Inferior parietal cortex (tissue), 1 donor: ENCODE results near the gene AKAP14.
"Not testable (repeated sequence)": the region's sequence is repeated elsewhere in the genome, so short reads cannot be mapped to it uniquely, and the experiment has no call there.

Experiments used
- DNase-seq: peaks from one replicate; pipeline ENCODE4 v3.0.0-alpha.2; 2016; ENCODE audit errors: extremely low spot score

Gene AKAP14

DNA sequence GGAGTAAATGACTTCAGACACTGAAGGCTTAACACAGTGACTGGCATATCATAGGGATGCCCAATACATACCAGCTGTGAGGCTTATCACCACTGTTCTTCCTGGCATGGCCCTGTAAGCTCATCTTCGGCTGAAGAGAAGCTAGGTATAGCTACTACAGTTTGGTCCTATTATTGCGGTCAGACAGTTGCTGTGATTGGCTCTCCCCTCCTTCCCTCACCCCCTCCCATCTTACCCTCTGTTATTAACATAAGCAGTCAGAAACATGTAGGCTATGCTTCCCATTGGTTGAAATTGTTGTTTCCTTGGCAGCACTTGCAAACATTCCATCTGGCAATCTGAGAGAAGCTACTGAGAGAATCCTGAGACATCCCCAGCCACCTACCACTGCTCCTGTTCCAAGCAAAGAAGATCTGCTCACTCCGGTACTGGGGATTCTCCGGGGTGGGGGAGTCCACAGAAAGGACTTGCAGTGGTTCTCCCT is at the start of gene AKAP14:
Gene AKAP14, plus strand, starts transcription at position 51 of the 484 bp plus-strand sequence. CDS start 7,331 bp downstream, outside the sequence.
- DNase-seq = no peak

DNA sequence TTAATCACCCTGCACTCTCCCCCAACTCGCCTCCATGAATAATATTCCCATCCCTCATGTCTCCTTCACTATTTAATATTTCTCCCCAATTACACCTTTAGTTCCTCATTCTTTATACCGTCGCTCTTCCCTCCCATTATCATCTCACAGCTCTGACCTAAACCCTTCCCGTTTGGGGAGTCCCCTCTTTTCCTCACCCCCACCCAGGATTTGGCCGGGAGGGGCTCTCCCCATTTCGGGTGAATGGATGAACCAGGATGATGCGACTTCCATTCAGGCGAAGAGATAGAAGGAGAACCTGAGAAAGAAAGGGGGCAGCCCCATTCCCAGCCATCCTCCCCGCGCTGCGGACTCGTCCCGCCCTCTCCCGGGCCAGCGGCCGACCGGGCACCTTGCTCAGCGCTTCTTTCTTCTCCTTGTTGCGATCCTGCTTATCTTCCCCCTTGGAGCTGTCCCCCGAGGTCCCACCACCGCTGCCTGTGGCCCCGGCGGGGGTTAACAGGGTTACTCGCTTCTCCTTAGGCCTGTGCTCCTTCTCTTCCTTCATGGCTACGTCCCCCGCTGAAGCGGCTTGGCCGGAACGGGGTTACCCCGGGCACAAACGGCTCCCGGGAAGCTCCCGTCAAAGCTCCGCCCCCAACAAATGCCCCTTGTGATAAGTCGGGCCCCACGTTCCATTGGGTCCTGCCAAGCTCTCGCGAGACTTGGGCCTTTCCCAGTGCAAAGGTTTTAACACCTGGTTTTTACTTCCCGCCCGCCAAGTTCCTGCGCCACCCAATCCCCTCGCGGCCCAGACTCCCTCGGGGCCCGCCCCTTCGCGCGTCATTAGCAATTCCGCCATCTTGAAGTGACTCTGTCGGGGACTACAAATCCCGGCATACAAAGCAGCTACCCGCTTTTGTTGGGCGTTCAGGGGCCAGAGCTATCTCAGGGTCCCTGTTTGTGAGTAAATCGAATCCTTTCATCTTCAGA is 43.0 kb upstream of the AKAP14 start, which contains the start of gene UPF3B:
Gene UPF3B, minus strand, starts transcription at position 582 of the 972 bp plus-strand sequence. Its CDS starts 35 bp downstream, at position 547.
- DNase-seq = peak; percentile 95

- no peak for DNase-seq
Measured at GRCh38 chrX:119853444-119853843, 42.2 kb upstream of the AKAP14 start.

GRCh38 chrX:119870626-119871131 is 25.0 kb upstream of the AKAP14 start:
- peak; percentile 9 for DNase-seq

GRCh38 chrX:119871245-119871598 is 24.5 kb upstream of the AKAP14 start:
- DNase-seq = no peak

- peak; percentile 83 for DNase-seq
Measured at GRCh38 chrX:119871599-119872395, 23.9 kb upstream of the AKAP14 start, which contains the start of the genes NDUFA1 and RNF113A. Gene NDUFA1 (plus strand): TSS chrX:119871832. CDS start chrX:119871912, 80 bp downstream. Gene RNF113A (minus strand): TSS chrX:119871733. CDS start chrX:119871613, 120 bp downstream.

DNA sequence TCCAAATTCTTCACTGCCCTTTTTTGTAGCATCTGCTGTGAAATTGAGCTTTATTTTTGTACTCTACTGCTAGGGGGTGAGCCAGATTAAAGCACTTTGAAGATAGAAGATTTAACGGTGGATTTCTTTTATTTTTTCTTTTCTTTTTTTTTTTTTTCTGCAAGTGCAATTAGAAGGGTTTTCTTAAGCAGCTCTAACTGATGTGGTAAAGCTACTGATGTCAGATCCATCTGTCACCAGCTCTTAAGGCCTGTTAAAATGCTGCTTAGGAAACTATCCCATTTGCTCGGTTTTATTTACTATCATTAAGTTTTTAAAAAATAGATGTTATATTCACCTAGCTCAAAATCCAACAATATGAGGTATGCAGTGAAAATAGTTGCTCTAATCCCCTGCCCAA is 17.0 kb upstream of the AKAP14 start:
- no peak for DNase-seq

GRCh38 chrX:119880076-119880475 is 15.6 kb upstream of the AKAP14 start:
- DNase-seq = no peak

GRCh38 chrX:119880552-119881437 is 14.9 kb upstream of the AKAP14 start:
- peak; percentile 13 for DNase-seq

DNA sequence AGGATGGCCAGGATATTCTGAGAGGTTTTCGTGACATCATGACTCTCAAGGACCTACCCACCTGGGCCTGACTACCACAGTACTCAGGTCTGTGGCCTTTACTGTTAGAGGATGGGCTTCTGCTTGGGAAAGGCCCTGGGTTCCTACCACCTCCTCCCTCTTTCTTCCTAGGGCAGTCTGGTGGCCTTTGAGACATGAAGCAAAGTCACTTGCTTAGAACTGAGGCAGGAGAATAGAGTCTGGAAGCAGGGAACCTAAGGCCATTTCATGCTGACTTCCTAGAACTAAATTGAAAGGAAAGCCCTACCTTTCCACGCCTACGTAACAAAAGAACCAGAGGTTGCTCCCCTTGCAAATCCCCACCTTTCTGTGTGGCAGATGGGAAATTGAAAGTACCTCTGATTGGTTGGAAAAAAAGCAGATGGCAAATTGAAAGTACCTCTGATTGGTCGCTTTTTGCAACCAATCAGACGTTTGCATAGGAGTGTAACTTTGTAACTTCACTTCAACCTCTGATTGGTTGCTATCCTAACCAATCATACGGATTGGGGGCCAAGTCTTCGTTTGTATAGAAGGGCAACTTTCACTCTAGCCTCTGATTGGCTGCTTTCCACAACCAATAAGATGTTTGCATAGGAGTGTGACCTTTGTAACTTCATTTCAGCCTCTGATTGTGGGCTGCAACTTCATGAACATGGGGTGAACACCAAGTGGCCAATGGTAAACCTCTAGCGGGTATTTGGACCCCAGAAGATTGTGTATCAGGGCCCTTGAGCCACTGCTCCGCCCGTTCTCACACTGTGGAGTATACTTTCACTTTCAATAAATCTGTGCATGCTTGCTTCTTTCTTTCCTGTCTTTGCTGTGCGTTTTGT is 9.9 kb upstream of the AKAP14 start:
- DNase-seq = peak; percentile 6

DNA sequence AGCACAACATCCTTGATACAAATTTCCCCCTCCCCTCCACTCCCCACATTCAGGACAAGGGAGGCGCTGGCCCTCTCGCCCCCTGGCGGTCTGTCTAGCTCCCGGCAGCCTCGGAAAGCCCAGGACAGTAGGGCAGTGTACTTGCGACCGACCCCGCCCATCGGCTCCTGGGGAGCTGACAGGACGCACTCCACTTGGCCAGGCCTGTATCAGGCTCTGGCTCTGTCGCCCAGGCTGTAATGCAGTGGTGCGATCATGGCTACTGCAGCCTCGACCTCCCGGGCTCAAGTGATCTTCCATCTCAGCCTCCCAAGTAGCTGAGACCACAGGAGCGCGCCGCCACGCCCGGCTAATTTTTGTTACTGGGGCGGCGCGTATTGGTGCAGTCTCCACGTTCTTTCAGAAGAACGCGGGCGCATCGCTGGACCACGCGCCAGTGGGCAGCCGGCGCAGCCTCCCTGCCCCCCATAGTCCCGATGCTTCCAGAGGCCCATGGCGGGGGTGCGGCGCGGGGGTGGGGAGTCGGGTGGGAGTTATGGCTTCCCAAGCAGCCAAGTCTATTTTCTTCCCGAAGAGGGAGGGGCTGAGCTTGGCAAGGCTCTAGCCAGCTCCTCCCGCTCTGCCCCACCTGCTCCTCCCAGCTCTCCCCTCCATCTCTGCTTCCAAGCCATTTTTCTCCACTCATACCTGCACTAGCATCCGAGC is 7.8 kb upstream of the AKAP14 start:
- DNase-seq = no peak

DNA sequence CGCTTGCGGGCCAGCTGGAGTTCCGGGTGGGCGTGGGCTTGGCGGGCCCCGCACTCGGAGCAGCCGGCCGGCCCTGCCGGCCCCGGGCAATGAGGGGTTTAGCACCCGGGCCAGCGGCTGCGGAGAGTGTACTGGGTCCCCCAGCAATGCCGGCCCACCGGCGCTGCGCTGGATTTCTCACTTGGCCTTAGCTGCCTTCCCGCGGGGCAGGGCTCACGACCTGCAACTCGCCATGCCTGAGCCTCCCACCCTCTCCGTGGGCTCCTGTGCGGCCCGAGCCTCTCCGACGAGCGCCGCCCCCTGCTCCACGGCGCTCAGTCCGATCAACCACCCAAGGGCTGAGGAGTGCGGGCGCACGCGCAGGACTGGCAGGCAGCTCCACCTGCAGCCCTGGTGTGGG is 5.1 kb upstream of the AKAP14 start:
- not testable (repeated sequence) for DNase-seq

GRCh38 chrX:119891961-119892692 is 3.6 kb upstream of the AKAP14 start:
- DNase-seq = not testable (repeated sequence)

- no peak for DNase-seq
Measured at GRCh38 chrX:119899125-119899524, 3.4 kb downstream of the AKAP14 start.

GRCh38 chrX:119900976-119901375 is 5.3 kb downstream of the AKAP14 start:
- no peak for DNase-seq

- no peak for DNase-seq
Measured at GRCh38 chrX:119916310-119916709, 20.6 kb downstream of the AKAP14 start.

DNA sequence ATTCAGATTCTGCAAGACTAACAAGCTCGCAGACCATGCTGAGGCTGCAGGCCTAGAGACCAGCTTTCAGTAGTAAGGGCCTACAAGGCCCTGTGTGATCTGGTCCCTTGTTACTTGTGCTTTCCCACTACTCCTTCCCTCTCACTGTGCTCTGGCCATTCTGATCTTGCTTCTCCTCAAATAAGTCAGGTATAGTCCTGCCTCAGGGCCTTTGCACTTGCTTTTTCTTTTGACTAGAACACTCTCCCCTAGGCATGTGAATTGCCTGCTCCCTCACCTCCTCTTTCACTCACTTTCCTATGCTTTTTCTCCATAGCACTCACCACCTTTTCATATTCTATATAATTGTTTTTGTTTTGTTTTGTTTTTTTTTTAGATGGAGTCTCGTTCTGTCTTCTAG is 22.2 kb downstream of the AKAP14 start:
- no peak for DNase-seq

DNA sequence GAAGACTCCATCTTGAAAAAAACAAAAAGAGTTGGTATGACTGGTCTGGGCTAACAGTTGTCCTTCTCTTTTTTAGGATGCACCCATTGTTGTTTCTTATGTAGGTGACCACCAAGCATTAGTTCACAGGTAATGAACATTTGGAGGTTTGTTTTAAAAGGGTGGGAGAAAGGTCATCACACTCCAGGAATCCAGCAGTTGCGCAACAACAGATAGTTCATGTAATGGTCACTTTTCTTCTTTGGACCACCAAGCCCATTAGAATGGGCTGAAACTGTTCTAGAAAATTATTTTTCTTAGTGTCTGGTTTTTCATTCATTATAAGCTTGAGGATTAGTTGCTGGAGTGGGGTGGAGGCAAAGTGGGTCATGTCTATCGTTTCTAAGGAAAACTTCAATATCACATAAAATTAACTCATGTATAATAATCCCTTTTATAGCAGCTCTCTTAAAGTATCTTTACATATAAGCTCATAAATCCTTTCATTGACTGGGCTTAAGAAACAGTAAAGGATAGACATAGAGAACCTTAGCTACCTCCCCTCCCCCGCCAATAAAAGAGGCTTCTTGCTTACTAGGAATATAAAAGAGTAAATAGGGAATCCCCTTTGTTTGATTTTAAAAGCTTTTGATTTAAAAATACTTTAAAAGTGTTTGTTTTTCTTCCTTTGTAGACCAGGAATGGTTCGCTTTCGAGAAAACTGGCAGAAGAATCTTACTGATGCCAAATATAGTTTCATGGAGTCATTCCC is 24.3 kb downstream of the AKAP14 start:
- no peak for DNase-seq
